ENCODE data around the gene FBXL4.

The FBXL4 gene

GRCh38 chr6:98880486-98880885, 67.3 kb downstream of the FBXL4 start:
- no peak for DNase-seq (ENCODE audit: low read depth)

DNA sequence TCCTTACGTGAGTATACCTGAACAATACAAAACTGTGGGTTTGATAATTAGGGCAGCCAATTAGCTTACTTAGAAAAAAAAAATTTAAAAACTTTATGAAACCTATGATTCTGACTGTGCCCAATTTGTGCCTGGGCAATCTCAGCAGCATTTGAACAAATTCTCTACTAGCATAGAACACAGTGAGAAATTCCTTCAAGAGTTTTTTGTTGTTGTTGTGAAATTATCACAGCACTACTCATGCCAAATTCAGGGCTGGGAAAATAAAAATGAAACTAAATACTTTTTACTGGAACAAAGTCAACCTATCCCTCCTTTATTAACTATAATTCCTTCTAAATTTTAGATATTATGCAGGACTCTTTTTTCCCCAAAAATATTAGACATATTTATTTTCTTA, 70.5 kb downstream of the FBXL4 start:
- no peak for DNase-seq (ENCODE audit: low read depth)

- no peak for DNase-seq (ENCODE audit: low read depth)
Observed at GRCh38 chr6:98875375-98875774, 72.4 kb downstream of the FBXL4 start.

GRCh38 chr6:98871821-98872220, 75.9 kb downstream of the FBXL4 start:
- no peak for DNase-seq (ENCODE audit: low read depth)

GRCh38 chr6:98871057-98871456, 76.7 kb downstream of the FBXL4 start:
- no peak for DNase-seq (ENCODE audit: low read depth)

- DNase-seq (ENCODE audit: low read depth): no peak
Observed at GRCh38 chr6:98864497-98864896, 83.2 kb downstream of the FBXL4 start.

DNA sequence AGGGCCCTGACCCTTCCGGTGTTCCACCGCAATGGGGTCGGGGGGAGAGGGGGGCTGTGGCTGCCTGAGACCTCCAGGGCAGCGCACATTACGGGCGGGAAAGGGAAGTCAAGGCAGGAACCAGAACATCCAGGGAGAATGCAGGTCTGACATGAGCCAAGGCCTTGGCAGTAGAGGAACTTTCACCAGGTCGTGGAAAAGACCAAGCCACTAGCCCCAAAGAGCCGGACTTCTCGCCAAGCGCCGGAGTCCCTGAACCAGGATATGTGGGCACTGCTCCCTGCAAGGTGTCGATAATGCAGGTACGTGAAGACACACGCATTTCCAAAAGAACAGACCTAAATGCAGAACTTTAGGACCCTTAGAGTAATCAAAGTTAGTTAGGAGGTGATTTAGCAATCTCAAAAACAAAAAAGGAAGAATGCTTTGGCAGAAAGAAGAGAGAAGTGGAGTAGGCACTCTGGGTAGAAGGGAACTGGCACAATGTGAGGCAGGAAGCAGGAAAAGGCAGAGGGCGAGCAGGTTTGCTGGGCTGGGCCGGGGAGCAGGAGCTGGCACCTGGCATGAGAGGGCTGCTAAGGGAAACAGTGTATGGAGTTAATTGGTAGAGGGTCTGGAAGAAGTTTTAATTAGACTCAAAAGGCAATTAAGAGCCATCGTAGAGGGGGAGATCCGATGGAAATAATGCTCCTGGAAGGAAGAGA, 99.1 kb downstream of the FBXL4 start:
- no peak for DNase-seq (ENCODE audit: low read depth)

GRCh38 chr6:98847779-98848538, 99.8 kb downstream of the FBXL4 start:
- DNase-seq (ENCODE audit: low read depth): no peak

DNA sequence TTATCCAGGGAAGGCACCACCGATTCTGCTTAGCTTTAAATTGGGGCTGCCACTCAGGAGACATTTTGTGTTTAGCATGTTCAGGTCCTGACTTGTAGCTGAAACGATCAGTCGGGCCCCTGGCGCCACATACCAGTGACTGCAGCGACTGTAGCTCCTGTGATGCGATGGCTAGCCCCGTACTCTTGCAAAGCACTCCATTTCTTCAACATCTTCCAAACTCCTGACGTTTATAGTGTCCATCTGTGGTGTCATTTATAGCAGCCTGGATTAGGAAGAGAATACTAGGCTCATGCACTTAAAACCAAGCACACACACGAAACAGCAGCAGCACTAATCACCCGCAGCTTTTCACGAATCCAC, 100.3 kb downstream of the FBXL4 start:
- DNase-seq (ENCODE audit: low read depth): no peak

DNA sequence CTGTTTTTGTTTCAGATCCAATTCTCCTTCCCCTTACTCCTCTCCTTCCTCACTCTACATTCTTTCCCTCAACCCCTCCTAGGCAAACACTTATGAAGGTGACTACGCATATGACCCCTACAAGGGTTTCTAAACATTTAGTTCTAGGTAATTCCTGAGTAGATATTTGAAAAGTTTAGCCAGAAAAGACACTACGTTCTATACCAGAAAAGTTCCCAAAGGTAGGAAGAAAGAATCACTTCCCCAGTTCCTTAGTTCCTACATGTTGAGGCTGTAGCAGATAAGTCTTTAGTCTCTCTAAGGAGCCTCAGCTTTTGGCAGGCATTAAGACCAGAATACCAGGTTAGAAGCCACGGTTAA, 101.7 kb downstream of the FBXL4 start:
- no peak for DNase-seq (ENCODE audit: low read depth)

- peak; percentile 38 for DNase-seq (ENCODE audit: low read depth)
Observed at GRCh38 chr6:98845211-98846020, 102.3 kb downstream of the FBXL4 start.

DNA sequence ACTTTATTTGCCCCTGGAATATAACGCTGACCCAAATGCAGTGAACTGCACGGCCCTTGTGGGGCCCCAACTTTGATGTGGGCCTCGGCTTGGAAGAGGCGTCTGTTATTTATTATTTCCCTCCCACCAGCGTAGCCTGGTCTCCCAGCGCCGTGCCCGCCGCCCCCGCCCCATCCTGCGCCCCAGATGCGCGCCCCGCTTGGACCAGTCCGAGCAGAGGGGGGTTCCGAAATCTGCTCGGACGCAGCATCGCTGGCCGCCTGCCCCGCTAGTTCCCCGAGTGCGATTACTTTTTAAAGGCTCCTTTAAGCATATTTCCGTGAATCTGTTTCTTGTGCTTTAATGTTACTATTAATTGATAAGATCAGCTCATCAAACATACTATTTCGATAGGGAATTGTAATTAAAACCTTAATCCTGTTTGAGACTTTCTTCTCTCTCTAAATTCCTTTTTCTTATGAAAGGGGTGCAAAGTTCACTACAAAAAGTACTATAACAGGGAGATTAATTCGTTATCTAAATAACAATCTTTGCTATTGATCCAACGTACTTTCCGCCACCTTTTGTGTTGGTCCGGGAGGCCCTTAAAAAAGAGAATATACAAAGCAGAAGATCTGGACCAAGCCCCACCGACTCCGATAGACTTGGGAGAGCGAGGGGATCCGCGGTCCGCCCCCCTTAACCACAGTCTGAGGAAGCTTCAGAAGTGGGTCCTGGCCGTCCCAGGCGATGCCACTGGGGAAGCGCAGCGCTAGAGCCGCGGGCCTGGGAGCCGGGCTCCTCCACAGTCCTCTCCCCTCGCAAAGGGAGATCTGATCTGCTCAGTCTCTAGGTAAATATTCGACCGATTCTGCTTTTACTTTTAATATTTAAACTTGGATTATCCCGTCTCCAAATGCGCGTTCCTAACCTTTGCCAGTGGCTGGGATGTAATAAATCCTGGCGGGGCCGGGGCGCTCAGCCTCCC, 103.2 kb downstream of the FBXL4 start:
- no peak for DNase-seq (ENCODE audit: low read depth)

- DNase-seq (ENCODE audit: low read depth): no peak
Observed at GRCh38 chr6:98843271-98844243, 104.2 kb downstream of the FBXL4 start.

DNA sequence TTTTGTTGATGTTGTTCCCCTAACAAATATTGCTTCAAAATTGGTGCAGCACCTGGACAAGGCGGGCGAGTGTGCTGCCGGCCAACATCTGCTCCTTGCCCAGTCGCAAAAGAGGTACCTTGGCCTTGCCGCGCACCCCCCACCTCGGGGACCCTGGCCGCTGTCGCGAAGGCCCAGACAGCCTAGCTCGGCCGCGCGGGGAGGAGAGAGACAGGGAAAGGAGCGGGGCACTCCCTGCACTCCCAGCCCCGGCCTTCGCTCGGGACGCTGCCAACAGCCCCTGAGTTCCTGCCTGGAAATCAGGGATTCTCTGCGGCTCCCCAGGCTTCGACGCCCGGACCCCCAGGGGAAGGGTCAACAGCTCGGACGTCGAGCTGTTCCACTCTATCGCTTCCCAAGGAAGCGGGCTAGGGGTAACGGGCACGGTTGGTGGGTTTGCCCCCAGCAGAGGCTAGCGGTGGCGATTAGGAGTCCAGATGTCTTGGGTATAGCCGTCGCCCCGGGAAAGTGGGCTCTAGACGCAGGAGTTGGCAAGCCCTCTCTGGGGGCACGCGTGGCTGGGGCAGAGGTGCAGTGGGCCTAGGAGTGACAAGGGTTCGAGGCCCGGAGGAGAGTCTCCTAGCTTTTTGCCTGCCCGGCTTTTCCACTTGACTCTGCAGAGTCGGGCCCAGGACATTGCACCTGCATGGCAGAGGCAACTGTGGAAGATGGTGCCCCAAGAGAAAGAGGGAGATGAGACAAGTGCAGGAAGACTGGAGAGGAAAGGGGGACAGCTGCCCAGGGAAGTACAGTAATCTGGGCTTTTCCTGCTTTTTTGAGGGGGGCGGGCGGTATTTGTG, 105.2 kb downstream of the FBXL4 start:
- DNase-seq (ENCODE audit: low read depth): no peak

- DNase-seq (ENCODE audit: low read depth): no peak
Observed at GRCh38 chr6:98841621-98842341, 106.0 kb downstream of the FBXL4 start.

DNA sequence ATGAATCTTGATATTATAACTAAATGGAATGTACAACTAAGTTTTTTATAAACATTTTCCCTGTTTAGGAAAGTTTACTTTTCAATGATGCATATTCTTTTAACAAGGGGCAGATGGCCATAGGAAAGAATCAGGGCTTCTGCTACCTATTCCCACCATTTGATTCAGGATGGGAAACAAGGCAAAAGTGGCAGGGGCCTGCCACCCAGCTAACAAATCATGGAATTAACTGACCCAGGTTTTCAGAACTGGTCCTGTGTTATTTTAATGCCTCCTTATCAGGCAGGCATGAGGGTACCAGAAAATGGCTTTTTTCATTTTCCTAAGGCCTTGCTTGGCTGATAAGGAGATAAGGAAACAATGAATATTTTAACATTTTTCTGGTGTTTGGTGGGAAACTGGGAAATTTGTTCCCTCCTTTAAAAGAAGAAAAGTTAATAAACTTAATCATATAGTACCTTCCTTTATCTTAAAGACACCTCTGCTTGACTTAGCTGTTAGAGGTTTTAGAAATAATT, 106.7 kb downstream of the FBXL4 start:
- no peak for DNase-seq (ENCODE audit: low read depth)

DNA sequence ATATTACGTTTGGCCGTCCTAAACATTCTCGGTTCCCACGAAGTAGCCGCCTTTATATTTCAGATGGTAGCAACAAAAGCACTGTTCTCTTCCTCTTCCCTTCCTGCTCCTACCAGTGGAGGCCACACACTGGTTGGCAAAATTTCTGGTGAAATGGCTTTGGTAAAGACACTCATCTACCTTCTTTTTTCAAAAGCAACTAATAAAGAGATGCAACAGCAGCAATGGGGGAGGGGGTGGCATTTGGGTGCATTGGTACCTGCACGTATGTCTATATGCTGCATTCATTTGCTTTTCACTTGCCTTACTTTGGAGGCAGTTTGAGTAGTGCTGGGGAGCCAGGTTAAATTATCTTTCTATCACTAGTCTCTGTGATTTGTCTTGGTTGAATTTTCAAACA, 107.4 kb downstream of the FBXL4 start:
- DNase-seq (ENCODE audit: low read depth): no peak

- DNase-seq (ENCODE audit: low read depth): no peak
Observed at GRCh38 chr6:98839781-98840361, 107.9 kb downstream of the FBXL4 start.
